Mesendoderm (in vitro differentiated cells): Measurements from ENCODE around the gene ITPRID1.

Experiments used
- DNase-seq: peaks from one replicate; pipeline ENCODE4 v3.0.0; 2013
- H2AK5ac ChIP-seq: 2 replicates; pipeline ENCODE4 v1.6.1; 2013; ENCODE audit warnings: low read length, inconsistent platforms
- H2BK120ac ChIP-seq: 2 replicates; pipeline ENCODE4 v1.6.1; 2013; ENCODE audit warnings: low read depth, mild to moderate bottlenecking, low read length, moderate library complexity, mixed read lengths
- H2BK15ac ChIP-seq: replicated peaks from 2 replicates; pipeline ENCODE4 v1.6.1; 2013; ENCODE audit warnings: low read depth, mild to moderate bottlenecking, moderate library complexity
- H2BK5ac ChIP-seq: 2 replicates; pipeline ENCODE4 v1.6.1; 2013; ENCODE audit warnings: low read length, inconsistent platforms
- H3K18ac ChIP-seq: 2 replicates; pipeline ENCODE4 v1.6.1; 2013; ENCODE audit warnings: mild to moderate bottlenecking, low read length, mixed read lengths
- H3K23ac ChIP-seq: one replicate; pipeline ENCODE4 v1.6.1; 2013; ENCODE audit warnings: low read length
- H3K27ac ChIP-seq: 2 replicates; pipeline ENCODE4 v1.5.1; 2013; ENCODE audit warnings: low read depth, mild to moderate bottlenecking, inconsistent platforms, low read length, moderate library complexity
- H3K27me3 ChIP-seq: 2 replicates; pipeline ENCODE4 v1.6.1; 2013; ENCODE audit warnings: low read length, control low read depth, mild to moderate bottlenecking, inconsistent platforms; ENCODE audit not compliant: insufficient read depth, poor library complexity
- H3K36me3 ChIP-seq: 2 replicates; pipeline ENCODE4 v1.6.1; 2013; ENCODE audit warnings: low read length, inconsistent platforms; ENCODE audit not compliant: control insufficient read depth, insufficient read depth
- H3K4ac ChIP-seq: one replicate; pipeline ENCODE4 v1.6.1; 2013; ENCODE audit warnings: low read depth, mild to moderate bottlenecking, low read length, moderate library complexity
- H3K4me1 ChIP-seq: 2 replicates; pipeline ENCODE4 v1.6.1; 2013; ENCODE audit warnings: low read depth, low read length, inconsistent platforms; ENCODE audit not compliant: control insufficient read depth
- H3K4me2 ChIP-seq: 2 replicates; pipeline ENCODE4 v1.6.1; 2013; ENCODE audit warnings: low read length
- H3K4me3 ChIP-seq: 2 replicates; pipeline ENCODE4 v1.5.1; 2013; ENCODE audit warnings: mild to moderate bottlenecking, low read length
- H3K56ac ChIP-seq: one replicate; pipeline ENCODE4 v1.6.1; 2013; ENCODE audit warnings: low read length
- H3K79me1 ChIP-seq: 2 replicates; pipeline ENCODE4 v1.6.1; 2013; ENCODE audit warnings: low read length, inconsistent platforms
- H3K79me2 ChIP-seq: 2 replicates; pipeline ENCODE4 v1.6.1; 2013; ENCODE audit warnings: mild to moderate bottlenecking, low read length; ENCODE audit not compliant: control insufficient read depth, insufficient read depth
- H3K9ac ChIP-seq: 2 replicates; pipeline ENCODE4 v1.6.1; 2013; ENCODE audit warnings: low read length, inconsistent platforms
- H4K5ac ChIP-seq: one replicate; pipeline ENCODE4 v1.6.1; 2013; ENCODE audit warnings: low read length
- H4K8ac ChIP-seq: one replicate; pipeline ENCODE4 v1.6.1; 2013; ENCODE audit warnings: low read depth, mild to moderate bottlenecking, control low read depth, low read length, moderate library complexity
- WGBS: extraction: QIAGEN DNeasy Blood & Tissue Kit; methylation state at CpG from one replicate; pipeline ENCODE4 v1.1.7; 2013; ENCODE audit warnings: low lambda C conversion rate, missing lambda C conversion rate; ENCODE audit not compliant: insufficient coverage; ENCODE audit errors: extremely low coverage; 5-methylcytosine and 5-hydroxymethylcytosine counted together

The ITPRID1 gene

DNA sequence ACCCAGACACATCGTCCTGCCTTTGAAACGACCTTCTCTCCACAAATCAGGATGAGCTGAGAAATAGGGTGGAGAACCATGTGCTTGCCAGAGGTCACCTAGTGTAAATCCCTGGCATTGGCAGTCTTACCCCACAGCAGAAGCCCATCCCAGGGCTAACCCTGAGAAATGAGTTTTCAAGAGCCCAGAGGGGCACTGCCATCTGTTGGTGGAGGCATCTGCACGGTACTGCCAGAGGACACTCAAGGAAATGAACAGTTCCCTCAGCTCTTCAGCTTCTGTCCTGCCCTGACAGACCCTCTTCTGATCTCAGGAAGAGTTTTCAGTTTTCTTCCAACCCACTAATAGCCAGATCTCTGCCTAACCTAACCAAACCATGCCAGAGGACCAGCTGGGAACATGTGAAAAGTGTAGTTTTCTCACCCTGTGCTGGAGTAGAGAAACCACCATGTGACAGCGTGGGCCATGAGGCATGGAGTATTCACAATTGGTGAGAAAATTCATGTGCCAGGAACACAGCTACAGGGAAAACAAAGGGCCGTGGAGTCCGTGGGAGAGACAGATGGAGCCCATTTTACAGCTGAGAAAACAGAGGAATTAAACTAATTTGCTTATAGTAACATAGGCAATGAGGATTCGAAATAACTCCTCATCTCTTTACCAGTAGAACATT, 37.7 kb upstream of the ITPRID1 start:
- H3K79me1 ChIP-seq = no peaks in the 10 kb centered on the region
- H3K27ac ChIP-seq = no peak overlapping the region
- peak overlapping the region; percentile 8 for H3K18ac ChIP-seq
- no peaks in the 10 kb centered on the region for H3K79me2 ChIP-seq
- no peak overlapping the region for H3K4me3 ChIP-seq
- H3K4ac ChIP-seq = peak overlapping the region; percentile 72
- no peak overlapping the region for H4K5ac ChIP-seq
- no peak overlapping the region for H3K9ac ChIP-seq
- H2BK5ac ChIP-seq = no peak overlapping the region
- H2AK5ac ChIP-seq = no peak overlapping the region
- no peak overlapping the region for H3K23ac ChIP-seq
- WGBS = no CpG with 5 or more reads among the region's 7 CpGs
- peaks cover 3% of the 10 kb centered on the region for H3K4me1 ChIP-seq
- H3K56ac ChIP-seq = no peak overlapping the region
- H3K36me3 ChIP-seq = no peaks in the 10 kb centered on the region
- no peak overlapping the region for H4K8ac ChIP-seq
- H2BK120ac ChIP-seq = no peak overlapping the region
- no peak overlapping the region for H2BK15ac ChIP-seq
- H3K27me3 ChIP-seq = no peaks in the 10 kb centered on the region
- H3K4me2 ChIP-seq = no peak overlapping the region
- peak; percentile 25 for DNase-seq

DNA sequence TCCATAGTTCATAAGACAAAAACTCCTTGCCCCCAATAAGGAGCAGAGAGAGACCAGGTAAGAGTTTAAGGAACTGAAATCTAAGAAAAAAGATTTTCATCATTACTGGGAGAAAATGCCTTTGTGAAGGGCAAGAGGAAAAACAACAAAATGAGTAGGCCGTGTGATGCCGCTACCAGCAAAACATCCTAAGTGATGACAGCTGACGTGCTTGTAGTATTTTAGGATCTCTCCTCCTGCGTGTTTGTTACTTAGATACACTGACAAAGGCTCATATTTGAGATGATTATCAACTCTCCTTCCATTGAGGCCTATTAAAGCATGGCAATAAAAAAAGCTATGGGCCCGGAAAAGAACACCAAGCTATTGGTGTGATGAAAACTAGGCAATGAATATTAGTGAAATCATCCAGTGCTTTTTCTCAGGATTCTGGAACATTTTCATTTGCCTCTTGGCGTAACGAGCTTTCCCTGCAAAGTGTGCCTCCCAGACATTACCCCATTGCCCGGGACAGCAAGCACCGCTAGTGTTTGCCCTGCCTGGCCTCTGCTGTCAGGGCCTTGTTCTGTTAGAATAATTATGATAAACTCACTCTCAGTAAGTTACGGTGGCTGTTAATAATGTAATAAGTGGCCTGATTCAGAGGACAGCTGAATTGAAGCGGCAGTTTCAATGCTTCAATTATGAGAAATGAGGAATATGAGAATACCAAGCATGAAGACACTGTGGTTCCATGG, 36.8 kb upstream of the ITPRID1 start:
- no CpG with 5 or more reads among the region's 11 CpGs for WGBS
- no peak overlapping the region for H3K4me3 ChIP-seq
- H3K36me3 ChIP-seq = no peaks in the 10 kb centered on the region
- H3K79me2 ChIP-seq = no peaks in the 10 kb centered on the region
- H3K4me1 ChIP-seq = peaks cover 3% of the 10 kb centered on the region
- no peaks in the 10 kb centered on the region for H3K79me1 ChIP-seq
- H2AK5ac ChIP-seq = no peak overlapping the region
- no peak overlapping the region for H4K8ac ChIP-seq
- no peak overlapping the region for H3K56ac ChIP-seq
- H2BK15ac ChIP-seq = no peak overlapping the region
- H3K4me2 ChIP-seq = no peak overlapping the region
- H4K5ac ChIP-seq = no peak overlapping the region
- DNase-seq = no peak
- no peaks in the 10 kb centered on the region for H3K27me3 ChIP-seq
- H3K4ac ChIP-seq = no peak overlapping the region
- no peak overlapping the region for H3K27ac ChIP-seq
- H2BK120ac ChIP-seq = no peak overlapping the region
- no peak overlapping the region for H3K23ac ChIP-seq
- no peak overlapping the region for H3K9ac ChIP-seq
- H3K18ac ChIP-seq = peak overlapping the region; percentile 16
- no peak overlapping the region for H2BK5ac ChIP-seq

DNA sequence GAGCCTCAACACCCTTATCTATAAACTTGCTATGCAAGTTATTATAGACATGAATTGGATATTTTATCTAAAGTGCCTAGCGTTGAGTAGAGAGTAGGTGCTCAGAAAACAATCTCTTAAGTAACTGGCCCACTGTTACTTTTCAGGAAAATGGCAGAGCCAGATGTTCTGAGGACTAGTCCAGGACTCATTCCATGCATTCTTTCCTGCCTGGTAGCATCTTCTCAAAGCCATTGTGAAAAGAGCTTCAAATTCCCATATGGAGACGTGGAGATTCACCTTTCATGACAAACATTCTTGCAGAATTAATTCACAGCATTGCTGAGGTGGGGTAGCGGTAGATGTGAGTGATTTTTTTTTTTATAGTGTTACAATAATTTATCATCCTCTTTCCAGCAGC, 35.9 kb upstream of the ITPRID1 start:
- Histone ChIP-seq H3K4me3 (no peak overlapping the region), H3K4me2 (no peak overlapping the region), H3K27me3 (no peaks in the 10 kb centered on the region), H4K5ac (no peak overlapping the region), H3K18ac (no peak overlapping the region), H3K9ac (no peak overlapping the region), H2BK15ac (no peak overlapping the region), H4K8ac (no peak overlapping the region), H3K79me1 (no peaks in the 10 kb centered on the region), H3K56ac (no peak overlapping the region), H3K36me3 (no peaks in the 10 kb centered on the region), H2AK5ac (no peak overlapping the region), H3K4ac (no peak overlapping the region), H3K4me1 (no peaks in the 10 kb centered on the region), H2BK120ac (no peak overlapping the region), H3K79me2 (no peaks in the 10 kb centered on the region), H3K27ac (no peak overlapping the region), H2BK5ac (no peak overlapping the region), H3K23ac (no peak overlapping the region)
- no CpG with 5 or more reads among the region's 3 CpGs for WGBS
- DNase-seq = peak; percentile 65

GRCh38 chr7:31478721-31479120, 35.2 kb upstream of the ITPRID1 start:
- DNase-seq = no peak
- Histone ChIP-seq H4K8ac (no peak overlapping the region), H3K4me1 (no peaks in the 10 kb centered on the region), H3K18ac (no peak overlapping the region), H3K4ac (no peak overlapping the region), H3K23ac (no peak overlapping the region), H3K36me3 (no peaks in the 10 kb centered on the region), H3K4me2 (no peak overlapping the region), H3K79me2 (no peaks in the 10 kb centered on the region), H2AK5ac (no peak overlapping the region), H3K27me3 (no peaks in the 10 kb centered on the region), H3K56ac (no peak overlapping the region), H3K4me3 (no peak overlapping the region), H4K5ac (no peak overlapping the region), H3K79me1 (no peaks in the 10 kb centered on the region), H2BK120ac (no peak overlapping the region), H2BK5ac (no peak overlapping the region), H3K9ac (no peak overlapping the region), H3K27ac (no peak overlapping the region), H2BK15ac (no peak overlapping the region)
- no CpG with 5 or more reads among the region's 6 CpGs for WGBS

DNA sequence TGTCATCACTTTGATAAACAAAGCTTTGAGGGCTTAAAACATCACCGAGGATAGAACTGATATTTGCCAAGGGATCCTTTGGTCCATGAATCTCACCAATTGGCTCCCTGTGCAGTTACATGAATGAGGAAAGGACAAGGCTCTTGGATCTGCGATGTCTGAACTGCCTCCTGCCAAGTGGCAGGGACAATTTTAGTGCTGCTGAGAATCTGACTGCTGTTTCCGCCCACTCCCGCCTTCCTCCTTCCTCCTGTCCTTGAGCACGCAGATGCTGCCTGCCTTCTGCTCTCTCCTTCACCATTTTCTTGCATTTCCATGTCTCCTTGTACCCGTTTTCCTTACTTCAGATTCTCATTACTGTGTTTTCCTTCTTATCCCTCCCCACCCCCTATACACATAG, 26.8 kb upstream of the ITPRID1 start:
- WGBS = no CpG with 5 or more reads among the region's 6 CpGs
- no peak overlapping the region for H2BK5ac ChIP-seq
- H3K4me1 ChIP-seq = no peaks in the 10 kb centered on the region
- no peak overlapping the region for H3K23ac ChIP-seq
- H3K36me3 ChIP-seq = no peaks in the 10 kb centered on the region
- no peak overlapping the region for H4K8ac ChIP-seq
- H3K27ac ChIP-seq = no peak overlapping the region
- no peak overlapping the region for H3K4ac ChIP-seq
- no peak for DNase-seq
- no peak overlapping the region for H2BK120ac ChIP-seq
- no peak overlapping the region for H4K5ac ChIP-seq
- H3K56ac ChIP-seq = peak overlapping the region; percentile 17
- no peak overlapping the region for H3K4me2 ChIP-seq
- no peak overlapping the region for H3K18ac ChIP-seq
- no peak overlapping the region for H3K4me3 ChIP-seq
- H2BK15ac ChIP-seq = no peak overlapping the region
- H3K79me2 ChIP-seq = no peaks in the 10 kb centered on the region
- H3K79me1 ChIP-seq = no peaks in the 10 kb centered on the region
- H3K27me3 ChIP-seq = no peaks in the 10 kb centered on the region
- no peak overlapping the region for H2AK5ac ChIP-seq
- no peak overlapping the region for H3K9ac ChIP-seq
